ENCODE measurements around the gene SOX2.

Gene SOX2

GRCh38 chr3:181728470-181729340 is 17.0 kb downstream of the SOX2 start:
- no peak overlapping the region for H3K4me3 ChIP-seq (ENCODE audit: low read depth, low read length)
- no peak for TF ChIP-seq CTCF (IDR thresholded peaks at IDR 0.05; ENCODE audit: low read depth, low read length, missing control alignments)
- DNase-seq (ENCODE audit: low read depth): no peak
- in situ Hi-C loops (cut with HindIII; ENCODE audit: low sequenced_read_pairs): loop anchor here (25.0 kb wide), 1 partner anchor 184 kb away; no protein-coding TSS in a partner anchor

- TF ChIP-seq CTCF (IDR thresholded peaks at IDR 0.05; ENCODE audit: low read depth, low read length, missing control alignments): no peak
- in situ Hi-C loops (cut with HindIII; ENCODE audit: low sequenced_read_pairs): loop anchor here (25.0 kb wide), 1 partner anchor 183 kb away; no protein-coding TSS in a partner anchor
- no peak overlapping the region for H3K4me3 ChIP-seq (ENCODE audit: low read depth, low read length)
- no peak for DNase-seq (ENCODE audit: low read depth)
Measured at GRCh38 chr3:181729341-181729869, 17.7 kb downstream of the SOX2 start.

GRCh38 chr3:181730316-181730715 is 18.6 kb downstream of the SOX2 start:
- TF ChIP-seq CTCF (IDR thresholded peaks at IDR 0.05; ENCODE audit: low read depth, low read length, missing control alignments): no peak
- in situ Hi-C loops (cut with HindIII; ENCODE audit: low sequenced_read_pairs): loop anchor here (25.0 kb wide), 1 partner anchor 182 kb away; no protein-coding TSS in a partner anchor
- no peak for DNase-seq (ENCODE audit: low read depth)
- no peak overlapping the region for H3K4me3 ChIP-seq (ENCODE audit: low read depth, low read length)

GRCh38 chr3:181730934-181731333 is 19.2 kb downstream of the SOX2 start:
- no peak for DNase-seq (ENCODE audit: low read depth)
- in situ Hi-C loops (cut with HindIII; ENCODE audit: low sequenced_read_pairs): loop anchor here (25.0 kb wide), 1 partner anchor 181 kb away; no protein-coding TSS in a partner anchor
- H3K4me3 ChIP-seq (ENCODE audit: low read depth, low read length): no peak overlapping the region
- TF ChIP-seq CTCF (IDR thresholded peaks at IDR 0.05; ENCODE audit: low read depth, low read length, missing control alignments): no peak

GRCh38 chr3:181735911-181736310 is 24.2 kb downstream of the SOX2 start:
- no peak for TF ChIP-seq CTCF (IDR thresholded peaks at IDR 0.05; ENCODE audit: low read depth, low read length, missing control alignments)
- DNase-seq (ENCODE audit: low read depth): no peak
- in situ Hi-C loops (cut with HindIII; ENCODE audit: low sequenced_read_pairs): loop anchor here (25.0 kb wide), 1 partner anchor 176 kb away; no protein-coding TSS in a partner anchor
- no peak overlapping the region for H3K4me3 ChIP-seq (ENCODE audit: low read depth, low read length)

- no peak overlapping the region for H3K4me3 ChIP-seq (ENCODE audit: low read depth, low read length)
- in situ Hi-C loops (cut with HindIII; ENCODE audit: low sequenced_read_pairs): loop anchor here (25.0 kb wide), 1 partner anchor 174 kb away; no protein-coding TSS in a partner anchor
- DNase-seq (ENCODE audit: low read depth): no peak
- no peak for TF ChIP-seq CTCF (IDR thresholded peaks at IDR 0.05; ENCODE audit: low read depth, low read length, missing control alignments)
Measured at GRCh38 chr3:181738551-181738950, 26.8 kb downstream of the SOX2 start.
